ENCODE results near the gene ALKAL2. TPM values are rescaled to one million over a fixed set of nuclear protein-coding genes. Genes with fewer than 3 reads are reported as not detected.
A peak's percentile ranks its signal among the peaks of the same experiment; 100 is the strongest.

ALKAL2 gene
- total and polyA plus RNA-seq, 2 of the 13 experiments (the other 11 are each of a cell fraction or from before 2014, with no cell fraction given) = 0.22 to 1.7 TPM

DNA sequence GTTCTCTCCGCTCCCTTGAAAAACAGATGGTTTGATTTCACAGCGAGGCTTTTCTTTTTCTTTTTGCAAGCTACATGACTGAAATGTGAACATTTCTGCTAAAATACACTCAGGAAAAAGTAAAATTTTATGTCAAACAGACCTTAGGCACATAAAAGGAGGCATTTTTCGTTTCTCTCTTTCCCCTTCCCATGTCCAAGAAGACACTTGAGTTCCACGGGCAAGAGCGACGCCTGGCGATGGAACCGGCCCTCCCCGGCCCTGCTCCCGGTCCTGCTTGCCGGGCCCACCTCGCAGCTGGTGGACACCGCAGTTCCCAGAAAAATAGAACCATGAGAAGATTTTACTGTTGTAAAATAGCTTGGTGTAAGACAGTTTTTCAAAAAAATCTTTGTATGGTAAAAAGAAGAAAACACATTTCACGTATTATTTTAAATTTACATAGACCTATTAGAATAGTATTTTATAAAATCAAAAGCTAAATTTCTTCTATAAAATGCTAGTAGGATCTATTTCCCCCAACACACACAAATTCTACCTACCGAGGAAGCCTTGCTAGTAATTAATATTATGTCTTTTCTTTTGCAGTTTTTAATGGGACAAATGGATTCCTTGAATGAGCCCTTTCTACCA, 2.3 kb upstream of the ALKAL2 start (continued):
- TF ChIP-seq, protein P1, sequence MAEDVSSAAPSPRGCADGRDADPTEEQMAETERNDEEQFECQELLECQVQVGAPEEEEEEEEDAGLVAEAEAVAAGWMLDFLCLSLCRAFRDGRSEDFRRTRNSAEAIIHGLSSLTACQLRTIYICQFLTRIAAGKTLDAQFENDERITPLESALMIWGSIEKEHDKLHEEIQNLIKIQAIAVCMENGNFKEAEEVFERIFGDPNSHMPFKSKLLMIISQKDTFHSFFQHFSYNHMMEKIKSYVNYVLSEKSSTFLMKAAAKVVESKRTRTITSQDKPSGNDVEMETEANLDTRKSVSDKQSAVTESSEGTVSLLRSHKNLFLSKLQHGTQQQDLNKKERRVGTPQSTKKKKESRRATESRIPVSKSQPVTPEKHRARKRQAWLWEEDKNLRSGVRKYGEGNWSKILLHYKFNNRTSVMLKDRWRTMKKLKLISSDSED (CRISPR knock-in tag; IDR thresholded peaks at IDR 0.05) = no peak
- TF ChIP-seq KAT7 (CRISPR knock-in tag; IDR thresholded peaks at IDR 0.05; ENCODE audit: borderline replicate concordance) (0 out of 2 replicates have a peak, but pooled peaks have one; percentile 32), FOXA3 (CRISPR knock-in tag; IDR thresholded peaks at IDR 0.05) (peak; percentile 34; the same call in 1 of the 2 replicates), KLF15 (CRISPR knock-in tag; IDR thresholded peaks at IDR 0.05; ENCODE audit: borderline replicate concordance) (no peak), ZNF839 (CRISPR knock-in tag; IDR thresholded peaks at IDR 0.05; ENCODE audit: borderline replicate concordance) (no peak), SNAI1 (CRISPR knock-in tag; IDR thresholded peaks at IDR 0.05; ENCODE audit: borderline replicate concordance) (no peak), ZNF224 (CRISPR knock-in tag; IDR thresholded peaks at IDR 0.05) (no peak), TGIF2 (CRISPR knock-in tag; IDR thresholded peaks at IDR 0.05) (peak; percentile 30; the same call in 1 of the 2 replicates), MBNL3 (CRISPR knock-in tag; conservative IDR thresholded peaks at IDR 0.05) (no peak), KDM2A (CRISPR knock-in tag; IDR thresholded peaks at IDR 0.05; ENCODE audit: borderline replicate concordance, low read depth) (peak; percentile 87), ZNF572 (CRISPR knock-in tag; IDR thresholded peaks at IDR 0.05) (no peak), XRCC5 (optimal IDR thresholded peaks at IDR 0.05; ENCODE audit: low read length) (peak; percentile 67), RAD21 (CRISPR knock-in tag; IDR thresholded peaks at IDR 0.05) (peak; percentile 96), TARDBP (CRISPR knock-in tag; IDR thresholded peaks at IDR 0.05) (peak; percentile 74), YEATS2 (CRISPR knock-in tag; IDR thresholded peaks at IDR 0.05; ENCODE audit: borderline replicate concordance) (no peak), GATAD1 (CRISPR knock-in tag; IDR thresholded peaks at IDR 0.05) (peak; percentile 32; the same call in 1 of the 2 replicates), KLF11 (CRISPR knock-in tag; IDR thresholded peaks at IDR 0.05) (0 out of 2 replicates have a peak, but pooled peaks have one; percentile 36), BRCA1 (CRISPR knock-in tag; IDR thresholded peaks at IDR 0.05) (peak; percentile 60; the same call in 1 of the 2 replicates), ZNF607 (CRISPR knock-in tag; IDR thresholded peaks at IDR 0.05; ENCODE audit: borderline replicate concordance) (0 out of 2 replicates have a peak, but pooled peaks have one; percentile 14), SIX1 (CRISPR knock-in tag; IDR thresholded peaks at IDR 0.05; ENCODE audit: borderline replicate concordance) (no peak), ZNF350 (CRISPR knock-in tag; IDR thresholded peaks at IDR 0.05; ENCODE audit: borderline replicate concordance, low read depth) (no peak)
- TF ChIP-seq, protein P2, sequence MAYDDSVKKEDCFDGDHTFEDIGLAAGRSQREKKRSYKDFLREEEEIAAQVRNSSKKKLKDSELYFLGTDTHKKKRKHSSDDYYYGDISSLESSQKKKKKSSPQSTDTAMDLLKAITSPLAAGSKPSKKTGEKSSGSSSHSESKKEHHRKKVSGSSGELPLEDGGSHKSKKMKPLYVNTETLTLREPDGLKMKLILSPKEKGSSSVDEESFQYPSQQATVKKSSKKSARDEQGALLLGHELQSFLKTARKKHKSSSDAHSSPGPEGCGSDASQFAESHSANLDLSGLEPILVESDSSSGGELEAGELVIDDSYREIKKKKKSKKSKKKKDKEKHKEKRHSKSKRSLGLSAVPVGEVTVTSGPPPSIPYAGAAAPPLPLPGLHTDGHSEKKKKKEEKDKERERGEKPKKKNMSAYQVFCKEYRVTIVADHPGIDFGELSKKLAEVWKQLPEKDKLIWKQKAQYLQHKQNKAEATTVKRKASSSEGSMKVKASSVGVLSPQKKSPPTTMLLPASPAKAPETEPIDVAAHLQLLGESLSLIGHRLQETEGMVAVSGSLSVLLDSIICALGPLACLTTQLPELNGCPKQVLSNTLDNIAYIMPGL (CRISPR knock-in tag; IDR thresholded peaks at IDR 0.05; ENCODE audit: borderline replicate concordance in 1 of 2, low read depth in 1 of 2) = peak; percentile 56 to 67; a peak in 2 of 4 replicates
- TF ChIP-seq, protein P3, sequence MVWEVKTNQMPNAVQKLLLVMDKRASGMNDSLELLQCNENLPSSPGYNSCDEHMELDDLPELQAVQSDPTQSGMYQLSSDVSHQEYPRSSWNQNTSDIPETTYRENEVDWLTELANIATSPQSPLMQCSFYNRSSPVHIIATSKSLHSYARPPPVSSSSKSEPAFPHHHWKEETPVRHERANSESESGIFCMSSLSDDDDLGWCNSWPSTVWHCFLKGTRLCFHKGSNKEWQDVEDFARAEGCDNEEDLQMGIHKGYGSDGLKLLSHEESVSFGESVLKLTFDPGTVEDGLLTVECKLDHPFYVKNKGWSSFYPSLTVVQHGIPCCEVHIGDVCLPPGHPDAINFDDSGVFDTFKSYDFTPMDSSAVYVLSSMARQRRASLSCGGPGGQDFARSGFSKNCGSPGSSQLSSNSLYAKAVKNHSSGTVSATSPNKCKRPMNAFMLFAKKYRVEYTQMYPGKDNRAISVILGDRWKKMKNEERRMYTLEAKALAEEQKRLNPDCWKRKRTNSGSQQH (CRISPR knock-in tag; IDR thresholded peaks at IDR 0.05; ENCODE audit: low read depth) = 0 out of 2 replicates have a peak, but pooled peaks have one; percentile 65
- TF ChIP-seq, protein P4, sequence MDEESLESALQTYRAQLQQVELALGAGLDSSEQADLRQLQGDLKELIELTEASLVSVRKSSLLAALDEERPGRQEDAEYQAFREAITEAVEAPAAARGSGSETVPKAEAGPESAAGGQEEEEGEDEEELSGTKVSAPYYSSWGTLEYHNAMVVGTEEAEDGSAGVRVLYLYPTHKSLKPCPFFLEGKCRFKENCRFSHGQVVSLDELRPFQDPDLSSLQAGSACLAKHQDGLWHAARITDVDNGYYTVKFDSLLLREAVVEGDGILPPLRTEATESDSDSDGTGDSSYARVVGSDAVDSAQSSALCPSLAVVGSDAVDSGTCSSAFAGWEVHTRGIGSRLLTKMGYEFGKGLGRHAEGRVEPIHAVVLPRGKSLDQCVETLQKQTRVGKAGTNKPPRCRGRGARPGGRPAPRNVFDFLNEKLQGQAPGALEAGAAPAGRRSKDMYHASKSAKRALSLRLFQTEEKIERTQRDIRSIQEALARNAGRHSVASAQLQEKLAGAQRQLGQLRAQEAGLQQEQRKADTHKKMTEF (CRISPR knock-in tag; IDR thresholded peaks at IDR 0.05) = peak; percentile 44; the same call in 1 of the 2 replicates

All from HepG2 (cell line).